SHP77 treated with DMSO at 0.1 percent for 48 hours (cell line): Measurements from ENCODE around the gene CNTN5.

Experiments
- DNase-seq: peaks from one replicate; lab custom pipeline; 2025; lab: John Stamatoyannopoulos, UW

The CNTN5 gene

GRCh38 chr11:100093698-100094097 lies 1072.9 kb downstream of the CNTN5 start:
- DNase-seq, result no peak

- no peak for DNase-seq
These were observed 1073.5 kb downstream of the CNTN5 start for GRCh38 chr11:100094121-100094865.

GRCh38 chr11:100095809-100096208 lies 1075.1 kb downstream of the CNTN5 start:
- no peak for DNase-seq

- DNase-seq, result no peak
These were observed 1077.8 kb downstream of the CNTN5 start for GRCh38 chr11:100098560-100098959.

GRCh38 chr11:100105255-100105981 lies 1084.7 kb downstream of the CNTN5 start:
- DNase-seq, result no peak

- DNase-seq, result peak; percentile 20
These were observed 1085.2 kb downstream of the CNTN5 start for GRCh38 chr11:100105982-100106358.

- no peak for DNase-seq
These were observed 1098.4 kb downstream of the CNTN5 start for GRCh38 chr11:100119176-100119575.

- no peak for DNase-seq
These were observed 1112.4 kb downstream of the CNTN5 start for GRCh38 chr11:100133114-100133513.

GRCh38 chr11:100141201-100141600 lies 1120.5 kb downstream of the CNTN5 start:
- DNase-seq, result no peak

- no peak for DNase-seq
These were observed 1131.2 kb downstream of the CNTN5 start for GRCh38 chr11:100151944-100152343.

- DNase-seq, result no peak
These were observed 1132.0 kb downstream of the CNTN5 start for GRCh38 chr11:100152766-100153165.

- no peak for DNase-seq
These were observed 1142.7 kb downstream of the CNTN5 start for GRCh38 chr11:100163471-100163870.

- no peak for DNase-seq
These were observed 1154.1 kb downstream of the CNTN5 start for GRCh38 chr11:100174881-100175280.

- no peak for DNase-seq
These were observed 1155.7 kb downstream of the CNTN5 start for GRCh38 chr11:100176456-100176855.

GRCh38 chr11:100177651-100178050 lies 1156.9 kb downstream of the CNTN5 start:
- no peak for DNase-seq

- DNase-seq, result no peak
These were observed 1161.6 kb downstream of the CNTN5 start for GRCh38 chr11:100182350-100182749.

GRCh38 chr11:100182927-100183326 lies 1162.2 kb downstream of the CNTN5 start:
- DNase-seq, result no peak

- DNase-seq, result no peak
These were observed 1164.8 kb downstream of the CNTN5 start for GRCh38 chr11:100185588-100185987.

- DNase-seq, result no peak
These were observed 1167.5 kb downstream of the CNTN5 start for GRCh38 chr11:100188137-100188783.

- no peak for DNase-seq
These were observed 1169.6 kb downstream of the CNTN5 start for GRCh38 chr11:100190395-100190794.

GRCh38 chr11:100192181-100192580 lies 1171.4 kb downstream of the CNTN5 start:
- DNase-seq, result no peak

GRCh38 chr11:100203789-100204188 lies 1183.0 kb downstream of the CNTN5 start:
- DNase-seq, result no peak

GRCh38 chr11:100205926-100206325 lies 1185.2 kb downstream of the CNTN5 start:
- DNase-seq, result no peak
